NCI-H1436 treated with DMSO at 0.1 percent for 48 hours (cell line): ENCODE results near the gene GSN.

Experiments used
- DNase-seq: peaks from one replicate; lab custom pipeline; 2025; lab: John Stamatoyannopoulos, UW

Gene GSN

DNA sequence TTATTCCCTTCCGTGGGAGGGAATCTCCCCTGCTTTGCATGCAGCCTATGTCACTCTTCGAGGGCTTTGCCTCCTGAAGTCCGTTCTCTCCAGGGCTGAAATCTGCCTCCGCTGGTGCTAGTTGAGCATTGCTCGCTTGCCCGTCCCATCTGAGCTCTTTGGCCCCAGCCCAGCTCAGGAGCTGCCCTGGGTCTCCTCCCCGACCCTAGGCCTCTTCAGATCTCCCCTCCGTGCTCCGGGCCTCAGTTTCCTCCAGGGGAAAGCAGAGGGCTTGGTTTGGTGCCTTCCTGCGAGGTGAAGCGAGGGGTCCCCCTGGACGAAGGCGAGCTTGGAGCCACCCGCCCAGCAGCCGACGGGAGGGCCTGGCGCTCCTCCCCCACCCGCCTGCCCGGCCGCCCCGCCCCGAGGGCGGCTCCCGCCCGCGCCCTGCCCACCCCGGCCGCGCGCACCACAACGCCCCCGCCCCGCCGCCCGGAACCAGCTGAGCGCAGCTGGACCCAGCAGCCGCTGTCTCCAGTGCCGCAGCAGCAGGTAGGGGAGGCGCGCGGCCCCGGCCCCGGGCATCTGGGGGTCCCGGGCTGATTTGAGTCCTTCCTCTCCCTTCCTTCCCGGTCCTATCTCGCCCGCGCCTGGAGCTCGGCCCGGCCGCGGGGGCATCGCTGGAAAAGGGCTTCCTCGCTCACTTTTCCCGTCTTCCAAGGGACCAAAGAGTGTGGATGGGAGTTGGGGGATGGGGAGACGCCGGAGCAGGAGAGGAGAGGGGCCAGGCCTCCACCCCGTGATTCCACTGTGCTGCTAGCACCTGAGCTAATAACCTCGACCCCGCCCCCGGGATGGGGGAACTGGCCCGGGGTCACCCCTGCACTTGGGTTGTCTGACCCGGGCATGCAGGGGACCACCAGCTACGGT is at the start of gene GSN:
GSN (plus strand) TSS at position 474 of the 909 bp plus-strand sequence. CDS start 33,810 bp downstream, outside the sequence.
- no peak for DNase-seq

DNA sequence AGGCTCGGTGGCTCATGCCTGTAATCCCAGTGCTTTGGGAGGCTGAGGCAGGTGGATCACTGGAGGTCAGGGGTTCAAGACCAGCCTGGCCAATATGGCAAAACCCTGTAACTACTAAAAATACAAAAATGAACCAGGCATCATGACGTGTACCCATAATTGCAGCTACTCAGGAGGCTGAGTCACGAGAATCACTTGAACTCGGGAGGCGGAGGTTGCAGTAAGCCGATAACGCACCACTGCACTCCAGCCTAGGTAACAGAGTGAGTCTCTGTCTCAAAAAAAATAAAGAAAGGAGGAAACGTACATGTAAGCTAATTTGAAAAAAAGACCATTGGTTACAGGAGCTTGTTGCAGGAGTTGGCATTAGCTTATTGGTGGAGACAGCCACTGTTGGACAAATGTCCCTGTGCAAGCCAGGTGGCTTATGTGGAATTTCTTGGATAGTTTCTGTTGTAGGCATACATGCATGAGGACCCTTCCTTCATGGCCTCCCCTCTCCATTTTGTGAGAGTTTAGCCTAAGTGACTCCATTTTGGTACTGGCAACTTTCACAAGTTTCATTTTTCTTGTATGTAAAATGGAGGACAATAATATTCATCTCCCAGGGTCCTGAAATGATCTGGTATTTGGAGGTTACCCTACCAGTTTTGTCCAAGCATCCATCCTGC is 49.5 kb upstream of the GSN start:
- no peak for DNase-seq

DNA sequence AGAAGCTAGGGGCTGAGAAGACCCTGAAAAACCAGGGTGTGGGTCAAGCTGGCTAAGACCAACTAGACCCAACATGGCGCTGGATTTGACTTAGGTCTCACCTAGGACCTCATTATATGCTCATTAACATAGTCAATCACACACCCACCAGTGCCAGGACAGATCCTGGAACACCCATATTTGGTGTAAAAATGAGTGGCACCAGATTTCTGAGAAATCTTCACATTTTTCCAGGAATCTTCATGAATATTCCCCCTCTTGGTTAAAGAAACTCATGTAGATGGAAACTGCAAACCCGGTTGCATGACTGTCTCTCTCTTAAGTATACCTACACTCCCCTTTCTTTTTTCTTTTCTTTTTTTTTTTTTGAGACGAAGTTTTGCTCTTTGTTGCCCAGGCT is 48.4 kb upstream of the GSN start:
- DNase-seq, result no peak

DNA sequence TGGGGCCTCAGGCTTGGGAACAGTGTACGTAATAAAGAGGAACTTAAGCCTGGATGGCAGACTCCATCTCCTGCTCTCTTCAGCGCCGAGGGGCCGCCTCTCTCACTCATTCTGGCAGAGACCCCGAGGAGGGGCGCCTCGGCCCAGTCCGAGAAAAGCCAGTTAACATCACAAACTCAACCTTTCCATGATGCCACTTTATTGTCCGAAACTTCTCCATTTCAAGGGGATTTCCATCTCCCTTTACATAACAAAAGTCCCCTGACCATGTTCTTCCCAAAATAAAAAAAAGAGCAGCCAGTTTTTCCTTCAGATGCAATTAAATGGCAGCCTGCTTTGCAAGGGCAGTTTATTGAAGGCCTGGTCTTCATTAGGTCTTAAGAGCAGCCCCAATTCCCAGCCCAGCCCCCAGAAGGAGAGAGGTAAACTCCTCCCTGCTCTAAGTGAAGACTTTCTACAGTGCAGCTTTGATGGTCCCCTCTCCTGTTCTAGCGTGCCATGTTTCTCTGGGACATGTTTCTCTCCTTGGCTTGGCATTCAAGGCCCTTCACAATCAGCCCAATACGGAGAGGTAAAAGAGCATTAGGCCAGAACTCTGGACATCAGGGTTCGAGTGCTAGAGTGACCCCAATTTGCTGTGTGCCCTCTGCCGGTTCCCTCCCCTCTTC is 46.8 kb upstream of the GSN start:
- no peak for DNase-seq

DNA sequence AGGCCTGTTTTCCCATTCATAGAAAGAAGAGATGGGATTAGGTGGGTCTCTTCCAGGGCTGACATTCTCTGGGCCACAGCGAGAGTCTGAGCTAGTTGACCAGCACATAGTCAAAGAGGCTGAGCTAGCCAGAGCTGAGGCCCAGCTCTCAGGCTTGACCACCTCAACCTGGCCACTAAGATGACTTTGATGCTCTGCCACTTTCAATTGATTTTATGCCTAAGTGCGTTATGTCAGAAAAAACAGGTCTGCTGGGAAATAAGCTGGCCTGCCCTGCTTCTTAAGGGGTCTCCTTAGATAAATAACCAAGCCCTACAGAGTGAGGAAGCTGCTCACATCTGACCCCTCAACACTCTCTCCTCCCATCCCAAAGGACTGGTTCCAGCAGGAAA is 46.3 kb upstream of the GSN start:
- no peak for DNase-seq

DNA sequence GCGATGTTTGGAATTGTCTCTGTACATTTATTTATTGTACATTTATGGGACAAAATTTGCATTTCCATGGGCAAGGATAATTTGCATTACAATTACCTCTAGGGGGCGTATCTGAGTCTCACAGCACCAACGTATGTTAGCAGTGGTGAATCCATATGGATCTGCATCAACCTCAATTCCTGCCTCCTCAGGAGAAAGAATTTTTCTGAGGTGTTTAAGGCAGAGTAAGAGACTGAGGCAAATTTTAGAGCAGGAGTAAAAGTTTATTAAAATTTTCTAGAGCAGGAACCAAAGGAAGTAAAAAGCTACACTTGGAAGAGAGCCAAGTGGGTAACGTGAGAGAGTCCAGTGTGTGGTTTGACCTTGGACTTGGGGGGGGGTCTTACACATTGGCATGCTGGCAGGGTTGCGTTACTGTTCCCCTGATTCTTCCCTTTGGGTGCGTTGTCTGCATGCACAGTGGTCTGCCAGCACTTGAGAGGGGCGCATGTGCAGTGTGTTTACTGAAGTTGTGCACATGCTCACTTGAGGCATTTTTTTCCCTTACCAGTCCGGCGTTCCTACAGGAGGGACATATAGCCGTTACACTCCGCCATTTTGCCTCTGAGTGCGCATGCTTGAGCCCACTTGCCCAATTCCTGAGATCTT is 45.3 kb upstream of the GSN start:
- DNase-seq, result no peak

DNA sequence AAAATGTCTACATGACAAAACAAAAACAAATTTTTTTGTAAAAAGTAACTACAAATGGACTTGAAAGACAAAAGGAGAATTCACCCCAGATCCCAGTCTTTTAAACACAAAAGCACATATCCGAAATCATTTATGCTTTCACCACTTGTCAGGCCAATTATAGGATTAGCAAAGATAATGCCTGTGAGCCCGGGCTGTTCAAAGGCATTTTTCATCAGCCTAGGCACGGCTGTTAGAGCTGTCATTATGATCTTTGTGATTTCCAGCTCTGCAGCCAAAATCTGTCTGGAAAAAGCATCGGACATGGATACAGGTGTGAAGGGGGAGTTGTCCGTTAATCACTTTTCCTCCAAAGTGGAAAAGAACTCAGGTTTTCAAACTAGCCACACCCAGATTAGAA is 42.7 kb upstream of the GSN start:
- no peak for DNase-seq

DNA sequence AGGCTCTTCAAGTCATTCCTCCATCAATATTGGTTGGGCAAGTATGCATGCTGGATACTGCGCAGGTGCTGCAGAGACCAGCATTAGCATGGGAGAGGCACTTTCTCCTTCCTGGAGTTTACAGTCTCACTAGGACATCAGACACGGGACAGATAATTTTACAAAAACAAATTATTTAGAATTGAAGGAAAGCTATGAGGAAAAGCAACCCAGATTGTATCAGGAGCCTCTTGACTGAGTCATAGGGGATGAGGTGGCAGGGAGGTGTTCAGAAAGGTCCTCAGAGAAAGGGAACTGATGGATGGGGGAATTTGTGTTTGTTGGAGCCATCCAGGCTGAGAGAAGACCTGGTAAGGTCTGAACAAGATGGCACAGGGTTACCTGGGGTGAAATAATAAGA is 41.8 kb upstream of the GSN start:
- DNase-seq, result no peak

DNA sequence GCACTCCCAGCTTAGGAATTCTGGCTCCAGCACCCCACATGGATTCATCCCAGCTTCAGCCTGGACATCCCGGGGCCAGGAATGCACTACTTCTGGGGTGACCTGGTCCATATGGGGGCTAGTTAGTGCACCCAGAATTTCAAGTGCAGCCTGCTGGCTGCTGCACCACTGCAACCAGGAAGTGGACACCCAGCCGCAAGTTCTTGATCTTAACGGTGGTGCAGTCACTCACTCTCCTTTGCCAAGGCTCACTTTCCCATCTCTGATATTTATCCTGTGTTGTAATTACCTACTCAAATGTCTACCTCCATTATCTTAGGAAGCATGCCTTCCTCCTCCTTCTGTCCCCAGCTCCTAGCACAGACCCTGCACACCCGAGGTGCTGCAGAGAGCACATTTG is 40.1 kb upstream of the GSN start:
- DNase-seq, result no peak

DNA sequence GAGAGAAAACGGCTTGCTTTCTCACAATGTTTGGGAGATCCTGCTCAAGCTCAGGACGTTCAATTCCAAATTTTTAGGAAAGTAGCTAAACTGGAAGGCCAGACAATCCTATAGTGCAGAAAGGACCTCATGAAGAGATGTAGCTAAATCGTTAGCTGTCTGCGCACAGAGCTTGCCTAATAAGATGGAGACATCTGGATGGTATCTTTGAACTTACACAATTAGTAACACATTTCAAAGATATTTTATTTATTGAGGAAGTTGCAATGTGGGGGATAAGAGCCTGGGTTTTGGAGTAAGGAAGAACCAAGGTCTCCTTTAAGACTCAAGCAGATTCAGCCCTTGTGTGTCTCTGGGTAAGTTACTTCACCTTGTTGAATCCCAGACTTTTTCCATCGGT is 37.7 kb upstream of the GSN start:
- no peak for DNase-seq

DNA sequence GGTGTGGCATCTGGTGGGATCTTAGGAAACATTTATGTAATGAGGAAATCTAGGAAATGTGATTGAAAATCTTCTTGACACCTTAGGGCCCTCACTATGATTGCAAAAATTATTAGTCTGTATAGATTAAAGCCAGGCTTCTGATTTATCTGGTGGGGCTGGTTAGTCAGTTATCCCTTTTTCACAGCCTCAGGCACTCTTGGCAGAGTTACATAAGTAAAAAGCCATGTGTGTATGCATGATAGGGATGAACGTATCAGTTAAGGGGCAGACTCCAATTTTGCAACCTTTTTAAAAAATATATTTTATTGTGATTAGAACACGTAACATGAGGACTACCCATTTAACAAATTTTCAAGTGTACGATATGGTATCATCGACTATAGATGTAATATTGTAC is 35.7 kb upstream of the GSN start:
- DNase-seq, result no peak

DNA sequence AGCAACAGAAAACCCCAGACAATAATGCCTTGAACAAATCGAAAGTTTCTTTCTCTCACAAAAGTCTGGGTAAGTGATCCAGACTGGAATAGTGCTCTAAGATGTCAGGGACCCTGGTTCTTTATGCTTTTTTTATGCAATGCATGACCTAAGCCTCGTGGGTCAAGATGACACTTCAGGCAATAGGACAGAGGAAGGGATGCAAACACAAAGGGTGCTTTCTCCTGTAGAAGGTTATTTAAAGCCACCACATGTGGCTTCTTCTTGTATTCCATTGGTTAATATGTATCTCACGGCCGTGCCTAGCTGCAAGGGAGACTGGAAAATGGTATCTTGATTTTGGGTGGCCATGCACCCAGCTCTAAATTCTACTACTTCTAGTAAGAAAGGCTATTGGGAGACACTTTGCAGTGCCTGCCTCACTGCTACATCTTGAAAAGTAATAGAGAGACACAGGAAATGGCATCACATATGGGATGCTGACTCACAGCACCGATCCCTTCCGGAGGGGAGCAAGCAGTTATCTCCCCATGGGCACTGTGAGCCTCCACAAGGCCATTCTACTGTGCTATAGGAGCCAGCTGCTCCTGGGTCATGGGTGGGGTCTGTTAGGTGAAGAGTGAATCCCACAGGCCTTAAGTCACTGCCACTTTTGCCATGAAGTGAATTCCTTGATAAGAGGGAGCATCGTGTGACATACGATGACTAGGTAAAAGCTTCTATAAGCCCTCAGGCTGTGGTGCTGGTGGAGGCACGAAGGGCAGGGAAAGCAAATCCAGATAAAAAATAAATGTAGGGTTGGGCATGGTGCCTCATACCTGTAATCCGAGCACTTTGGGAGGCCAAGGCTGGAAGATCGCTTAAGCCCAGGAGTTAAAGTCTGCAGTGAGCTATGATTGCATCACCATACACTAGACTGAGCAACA is 33.8 kb upstream of the GSN start:
- no peak for DNase-seq

DNA sequence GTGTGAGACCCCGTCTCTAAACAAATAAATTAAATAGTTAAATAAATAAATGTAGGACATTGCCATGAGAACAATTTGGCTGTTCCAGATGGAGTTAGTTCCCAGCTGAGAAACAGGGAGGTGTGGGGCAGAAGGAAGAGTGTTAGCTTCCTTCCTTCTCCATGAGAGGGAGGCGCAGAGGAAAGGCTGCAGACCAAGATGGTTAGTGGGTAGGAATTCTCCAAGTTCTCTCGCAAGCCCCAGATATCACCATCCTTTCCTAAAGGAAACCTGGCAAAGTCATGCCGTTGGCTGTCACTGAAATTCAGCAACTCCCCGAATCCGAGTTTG is 33.2 kb upstream of the GSN start:
- no peak for DNase-seq

DNA sequence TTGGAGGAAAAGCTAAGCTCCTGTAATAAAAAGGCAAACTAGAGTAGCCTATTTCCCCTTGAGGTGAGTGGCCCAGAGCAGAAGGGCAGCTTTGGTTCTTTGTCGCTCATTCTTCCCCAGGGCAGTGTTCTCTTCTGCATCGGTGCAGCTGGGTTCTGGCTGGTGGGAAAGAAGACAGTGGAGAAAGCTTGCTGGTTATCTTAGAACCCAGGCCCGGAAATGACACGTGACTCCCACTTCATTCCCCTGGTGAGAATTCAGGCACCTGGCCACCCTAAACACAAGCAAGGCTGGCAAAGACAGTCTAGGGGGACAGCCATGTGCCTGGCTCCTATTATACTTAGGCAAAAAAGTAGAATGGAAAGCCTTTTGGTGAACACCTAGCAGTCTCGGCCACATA is 32.5 kb upstream of the GSN start:
- no peak for DNase-seq

DNA sequence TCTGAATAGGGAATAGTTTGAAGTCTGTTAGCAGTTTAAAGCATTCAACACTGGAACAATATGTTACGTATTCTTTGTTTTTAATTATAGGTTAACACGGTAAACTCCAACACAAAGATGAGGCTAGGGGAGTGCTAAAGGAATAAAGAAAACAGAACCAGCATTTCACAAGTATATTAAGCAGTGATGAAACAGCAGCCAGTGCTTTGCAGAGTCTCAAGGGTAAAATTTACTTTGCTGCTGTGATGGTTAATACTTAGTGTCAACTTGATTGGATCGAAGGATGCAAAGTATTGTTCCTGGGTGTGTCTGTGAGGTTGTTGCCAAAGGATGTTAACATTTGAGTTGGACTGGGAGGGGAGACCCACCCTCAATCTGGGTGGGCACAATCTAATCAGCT is 30.0 kb upstream of the GSN start:
- DNase-seq, result no peak

DNA sequence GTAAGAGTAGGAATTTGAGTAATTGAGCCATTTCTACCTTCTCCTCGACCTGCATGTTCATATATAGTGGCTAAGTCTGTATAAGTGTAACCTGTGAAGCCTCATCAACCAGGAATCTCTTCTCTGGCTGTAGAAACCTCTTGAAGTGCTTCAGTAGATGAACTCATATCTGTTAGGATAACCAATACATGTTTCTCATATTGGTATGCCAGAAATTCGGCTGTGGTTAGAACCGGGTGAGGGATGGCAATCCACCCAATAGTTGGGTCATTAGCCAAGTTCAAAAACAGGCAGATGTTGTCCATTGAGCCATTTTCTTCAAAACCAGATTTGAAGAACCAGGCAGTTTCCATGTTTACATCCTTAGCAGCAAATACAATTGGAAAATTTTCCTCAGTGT is 28.9 kb upstream of the GSN start:
- no peak for DNase-seq

DNA sequence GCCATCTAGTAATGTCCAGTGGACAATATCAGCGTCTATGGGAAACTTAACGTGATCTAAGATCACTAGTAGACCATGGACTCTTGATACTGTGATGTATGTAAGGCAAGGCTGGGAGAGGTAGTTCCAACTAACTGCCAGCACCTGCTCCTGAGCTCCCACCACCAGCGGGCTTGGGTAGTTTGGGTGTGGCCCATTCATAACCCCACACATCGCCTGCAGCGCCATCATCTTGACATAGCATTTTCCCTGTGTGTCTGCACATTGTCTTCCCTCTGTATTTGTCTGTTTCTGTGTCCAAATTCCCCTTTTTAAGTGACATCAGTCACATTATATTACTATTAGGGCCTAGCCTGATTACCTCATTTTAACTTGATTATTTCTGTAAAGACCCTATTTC is 28.1 kb upstream of the GSN start:
- no peak for DNase-seq

DNA sequence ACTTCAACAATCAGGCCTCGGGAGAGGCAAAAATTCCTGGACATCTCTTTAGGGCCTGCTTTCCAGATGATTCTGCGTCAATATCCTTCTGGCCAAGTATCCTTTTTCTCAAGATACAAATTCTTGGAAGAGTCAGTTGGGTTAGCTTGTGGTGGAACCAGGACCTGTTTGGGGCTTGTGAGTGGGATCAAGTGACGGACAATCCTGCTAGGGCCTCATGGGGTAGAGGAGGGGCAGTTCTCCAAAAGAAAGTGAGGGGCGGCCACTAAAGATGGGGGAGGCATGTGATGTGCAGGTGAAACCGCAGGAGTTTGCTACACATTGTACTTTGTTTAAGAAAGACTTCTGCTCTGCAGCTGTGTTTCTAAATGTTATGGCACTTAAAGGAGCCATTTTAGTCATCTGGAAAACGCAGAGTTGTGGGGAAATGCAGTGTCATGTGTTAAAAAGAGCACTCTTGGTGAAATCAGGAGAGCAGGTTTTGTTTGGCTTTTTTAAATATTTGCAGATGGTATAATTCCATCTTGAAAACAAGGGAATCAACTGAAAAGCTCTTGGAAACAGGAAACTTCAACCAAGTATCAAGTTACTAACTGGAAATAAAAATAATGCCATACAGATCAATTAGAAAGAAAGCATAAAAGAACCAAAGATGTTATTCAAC is 27.4 kb upstream of the GSN start:
- DNase-seq, result no peak

DNA sequence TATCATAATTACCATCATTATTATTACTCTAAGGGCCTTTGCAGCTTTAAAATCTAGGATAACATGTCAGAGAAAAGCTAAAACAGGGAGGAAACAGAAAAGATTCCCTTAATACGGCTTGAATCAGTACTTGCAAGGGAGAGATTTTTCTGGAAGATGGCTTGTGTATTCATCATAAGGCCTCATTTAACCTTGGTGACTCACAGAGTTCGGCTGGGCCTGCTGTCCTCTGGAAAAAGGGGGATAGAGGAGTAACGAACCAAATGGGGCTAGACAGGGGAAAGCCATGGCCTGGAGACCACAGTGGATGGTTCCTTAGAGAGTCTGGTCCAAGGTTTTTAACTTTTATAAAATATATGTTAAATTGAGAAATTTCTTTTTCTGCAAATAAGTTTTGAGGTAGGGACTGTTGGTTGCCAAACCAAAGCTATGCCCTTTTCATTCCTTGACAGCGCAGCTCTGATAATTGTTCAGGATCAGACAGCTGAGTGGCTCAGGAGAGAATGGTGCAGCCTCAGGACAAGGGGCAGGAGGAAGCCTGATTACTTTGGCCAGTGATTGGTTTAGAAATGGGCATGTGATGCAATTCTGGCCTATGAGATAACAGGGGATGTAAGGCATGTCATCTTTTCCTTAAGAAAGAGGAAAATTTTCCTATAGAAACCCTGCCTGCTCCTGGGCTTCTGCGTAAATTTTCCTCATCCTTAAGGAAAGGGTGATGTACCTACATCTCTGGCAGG is 25.6 kb upstream of the GSN start:
- DNase-seq, result no peak

DNA sequence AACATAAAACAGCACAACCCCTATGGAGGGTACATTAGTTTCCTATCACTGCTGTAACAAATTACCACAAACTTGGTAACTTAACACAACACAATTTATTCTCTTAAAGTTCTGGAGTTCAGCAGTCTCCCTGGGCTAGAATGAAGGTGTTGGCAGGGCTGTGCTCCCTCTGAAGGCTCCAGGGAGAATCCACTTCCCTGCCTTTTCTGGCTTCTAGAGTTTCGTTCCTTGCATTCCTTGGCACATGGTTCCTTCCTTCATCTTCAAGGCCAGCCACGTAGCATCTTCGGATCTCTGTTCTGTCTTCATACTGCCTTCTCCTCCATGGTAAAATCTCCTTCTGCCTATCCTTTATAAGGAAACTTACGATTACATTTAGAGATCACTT is 25.0 kb upstream of the GSN start:
- DNase-seq, result no peak
